Pancreas (tissue), 10 donors: ENCODE measurements around the gene SLC35F1. TPM values are rescaled to one million over a fixed set of nuclear protein-coding genes. Genes with fewer than 3 reads are reported as not detected.
A peak's percentile ranks its signal among the peaks of the same experiment; 100 is the strongest.

Source experiments
- ATAC-seq, 4 donors: fragments of 200-7000 bp; cut with Tn5 transposase; one replicate each; pipeline versions ENCODE4 v1.8.0 to v1.9.1; 2020; ENCODE audit warnings: mild to moderate bottlenecking in 4 of 4, moderate library complexity in 4 of 4
- DNase-seq, 6 donors: peaks; one replicate each; pipeline ENCODE4 v3.0.0-alpha.2; 2020
- FAIRE-seq: peaks from 2 replicates; lab custom pipeline; 2012; peaks lifted over from hg19 to GRCh38; lab: Jason Lieb, UNC
- H3K27ac ChIP-seq, 4 donors: fragments of 200-600 bp; sonication (generic); 1 replicate in 3 of 4; 2 replicates in 1 of 4; pipeline versions ENCODE4 v1.5.0 to v1.8.0; 2020
- H3K27me3 ChIP-seq, 4 donors: fragments of 200-600 bp; one replicate each; pipeline ENCODE4 v1.8.0; 2021
- H3K36me3 ChIP-seq, 3 donors: fragments of 200-600 bp; sonication (generic) in 1 of 3; one replicate each; pipeline versions ENCODE4 v1.5.0 to v1.8.0; 2020 to 2021
- H3K4me1 ChIP-seq, 3 donors: fragments of 200-600 bp; one replicate each; pipeline ENCODE4 v1.8.0; 2021
- H3K4me3 ChIP-seq, 4 donors: fragments of 200-600 bp; sonication (generic) in 2 of 4; one replicate each; pipeline versions ENCODE4 v1.5.0 to v1.8.0; 2020 to 2021
- H3K9me3 ChIP-seq, 4 donors: fragments of 200-600 bp; one replicate each; pipeline ENCODE4 v1.8.0; 2021
- CTCF ChIP-seq, 4 donors: fragments of 200-600 bp; sonication (generic) in 3 of 4; IDR thresholded peaks; one replicate each; pipeline versions ENCODE4 v1.5.0 to v1.8.0; 2021; ENCODE audit warnings: antibody characterized with exemption in 4 of 4
- WGBS, 2 donors: extraction: QIAGEN DNeasy Blood & Tissue Kit; methylation state at CpG; one replicate each; pipeline ENCODE4 v1.1.7; 2013; 5-methylcytosine and 5-hydroxymethylcytosine counted together
- intact Hi-C, 3 donors: fragments of 100-400 bp; cut with DNase I; formaldehyde crosslinking; loops; one replicate each; pipeline versions ENCODE4 v1.11.1 to v1.14.2; 2022
- polyA plus RNA-seq, 2 donors: library from polyadenylated mRNA; stranded (reverse); fragments of 200-250 nt; gene quantifications; one replicate each; pipeline ENCODE4 v1.2.3, GENCODE V29; 2013
- total RNA-seq, 6 donors: library from RNA; stranded (reverse); fragmentation: NEBNext Ultra II Directional in 4 of 6; extraction: Animal tissue kit (Norgen Biotek cat#: 25700) in 4 of 6; gene quantifications; one replicate each; pipeline versions ENCODE4 v1.2.1 to v1.2.4, GENCODE V29; 2021 to 2023
- donor health status: healthy with polysubstance abuse.
- donor health status: DM: no; HTN: no; CAD: no; lungs with moderate emphysema.
- donor health status: DM: no; HTN: no; CAD: no.
- donor health status: control.
- donor health status: control.
- donor health status: Bipolar disorder and iron deficiency.
- donor health status: DM: yes; HTN: yes; CAD: no.
- donor health status: DM: no; HTN: no; CAD: no.
- donor health status: DM: no; HTN: no; CAD: no.
- donor health status: DM: yes; HTN: yes; CAD: no.

Gene SLC35F1
- total and polyA plus RNA-seq, 8 donors = 0.14 to 2.1 (median 0.29) TPM

GRCh38 chr6:118277631-118278030 lies 370.6 kb downstream of the SLC35F1 start:
- DNase-seq (no peak), ATAC-seq (no peak), FAIRE-seq (no peak)
- Histone ChIP-seq H3K9me3 (no peaks in the 10 kb centered on the region), H3K4me3 (no peak overlapping the region), H3K36me3 (no peaks in the 10 kb centered on the region), H3K27me3 (no peaks in the 10 kb centered on the region), H3K27ac (no peak overlapping the region), H3K4me1 (no peaks in the 10 kb centered on the region)
- TF ChIP-seq CTCF (IDR thresholded peaks at IDR 0.05) = no peak
- 48 to 56% methylated on average over 1 of the region's 1 CpG for WGBS, 2 donors
- intact Hi-C loops = no loop called here

- DNase-seq = no peak
- H3K36me3 ChIP-seq = no peaks in the 10 kb centered on the region
- H3K4me1 ChIP-seq = no peaks in the 10 kb centered on the region
- H3K9me3 ChIP-seq = no peaks in the 10 kb centered on the region
- no peak overlapping the region for H3K4me3 ChIP-seq
- H3K27me3 ChIP-seq = no peaks in the 10 kb centered on the region
- no peak for ATAC-seq
- intact Hi-C loops = no loop called here
- H3K27ac ChIP-seq = no peak overlapping the region
- TF ChIP-seq CTCF (IDR thresholded peaks at IDR 0.05) = no peak
- 45 to 53% methylated on average over 2 of the region's 2 CpGs for WGBS, 2 donors
- no peak for FAIRE-seq
Measured at GRCh38 chr6:118280210-118280609, 373.1 kb downstream of the SLC35F1 start.

- FAIRE-seq = no peak
- no peak for ATAC-seq
Measured at GRCh38 chr6:118281291-118281690, 374.2 kb downstream of the SLC35F1 start.

GRCh38 chr6:118283766-118284165 lies 376.7 kb downstream of the SLC35F1 start:
- Histone ChIP-seq H3K4me3 (no peak overlapping the region), H3K4me1 (no peaks in the 10 kb centered on the region), H3K27me3 (no peaks in the 10 kb centered on the region), H3K27ac (no peak overlapping the region), H3K9me3 (no peaks in the 10 kb centered on the region), H3K36me3 (no peaks in the 10 kb centered on the region)
- TF ChIP-seq CTCF (IDR thresholded peaks at IDR 0.05) = peak in 2 of 4 donors; percentile 51 to 54
- DNase-seq = peak in 3 of 6 donors; percentile 28 to 48 (median 43)
- 15 to 23% methylated on average over 8 of the region's 8 CpGs for WGBS, 2 donors
- intact Hi-C loops = no loop called here
- ATAC-seq = peak; percentile 58 to 92 (median 89)
- FAIRE-seq = peak; percentile 43

More at GRCh38 chr6:118281291-118281690, 374.2 kb downstream of the SLC35F1 start:
- no peaks in the 10 kb centered on the region for H3K4me1 ChIP-seq
- no peak for TF ChIP-seq CTCF (IDR thresholded peaks at IDR 0.05)
- H3K27me3 ChIP-seq = no peaks in the 10 kb centered on the region
- H3K36me3 ChIP-seq = no peaks in the 10 kb centered on the region
- H3K4me3 ChIP-seq = no peak overlapping the region
- no peak for DNase-seq
- H3K9me3 ChIP-seq = no peaks in the 10 kb centered on the region
- intact Hi-C loops = no loop called here
- no peak overlapping the region for H3K27ac ChIP-seq

GRCh38 chr6:118284736-118285360 lies 377.8 kb downstream of the SLC35F1 start:
- peak in 1 of 4 donors; percentile 52 for ATAC-seq
- intact Hi-C loops = no loop called here
- no peak for TF ChIP-seq CTCF (IDR thresholded peaks at IDR 0.05)
- H3K36me3 ChIP-seq = no peaks in the 10 kb centered on the region
- no peaks in the 10 kb centered on the region for H3K27me3 ChIP-seq
- no peak for DNase-seq
- no peak for FAIRE-seq
- no peaks in the 10 kb centered on the region for H3K9me3 ChIP-seq
- 71 to 79% methylated on average over 5 of the region's 5 CpGs for WGBS, 2 donors
- H3K27ac ChIP-seq = no peak overlapping the region
- no peaks in the 10 kb centered on the region for H3K4me1 ChIP-seq
- no peak overlapping the region for H3K4me3 ChIP-seq
